ENCODE data around the gene GNG10.

Gene GNG10

GRCh38 chr9:111715471-111715870 is 54.1 kb downstream of the GNG10 start:
- no peak for FAIRE-seq

GRCh38 chr9:111719541-111719940 is 58.1 kb downstream of the GNG10 start:
- no peak for FAIRE-seq
- no peak for DNase-seq (ENCODE audit: insufficient read length, low spot score)

More at GRCh38 chr9:111715471-111715870, 54.1 kb downstream of the GNG10 start:
- DNase-seq (ENCODE audit: insufficient read length, low spot score) = no peak
